Neural cell (in vitro differentiated cells): Measurements from ENCODE around the gene ALDH3B2. TPM values are rescaled to one million over a fixed set of nuclear protein-coding genes. Genes with fewer than 3 reads are reported as not detected.

Experiments
- H2AFZ ChIP-seq: fragments of 200-600, 300-800 bp; sonication (generic), shearing (Covaris generic); 2 replicates; pipeline ENCODE4 v1.6.0; 2014; ENCODE audit warnings: low read depth, mild to moderate bottlenecking, antibody characterized with exemption, low read length, moderate library complexity
- H3F3A ChIP-seq: fragments of 200-600 bp; shearing (Covaris generic); 2 replicates; pipeline ENCODE4 v1.6.1; 2016; ENCODE audit warnings: mild to moderate bottlenecking, moderate library complexity, mixed read lengths, antibody characterized with exemption, low read length; ENCODE audit not compliant: insufficient read depth, poor library complexity, severe bottlenecking
- H3K27ac ChIP-seq: fragments of 200-600, 300-800 bp; sonication (generic), shearing (Covaris generic); 2 replicates; pipeline ENCODE4 v1.5.1; 2014; ENCODE audit warnings: mild to moderate bottlenecking, low read length, moderate library complexity
- H3K27me3 ChIP-seq: fragments of 300-800, 200-600 bp; sonication (generic), shearing (Covaris generic); 2 replicates; pipeline ENCODE4 v1.6.0; 2014; ENCODE audit warnings: mild to moderate bottlenecking, low read depth, low read length, moderate library complexity; ENCODE audit not compliant: insufficient read depth
- H3K36me3 ChIP-seq: fragments of 300-800, 200-600 bp; sonication (generic), shearing (Covaris generic); 2 replicates; pipeline ENCODE4 v1.5.1; 2014; ENCODE audit warnings: mild to moderate bottlenecking, antibody characterized with exemption, low read length, moderate library complexity; ENCODE audit not compliant: insufficient read depth
- H3K4me2 ChIP-seq: fragments of 300-800, 200-600 bp; sonication (generic), shearing (Covaris generic); 2 replicates; pipeline ENCODE4 v1.6.0; 2014; ENCODE audit warnings: mild to moderate bottlenecking, low read length
- H3K4me3 ChIP-seq: fragments of 300-800, 200-600 bp; sonication (generic), shearing (Covaris generic); 2 replicates; pipeline ENCODE4 v1.5.1; 2014; ENCODE audit warnings: mild to moderate bottlenecking, low read length, moderate library complexity
- H3K79me2 ChIP-seq: fragments of 200-600 bp; shearing (Covaris generic); replicated peaks from 2 replicates; pipeline ENCODE4 v1.6.0; 2014; ENCODE audit warnings: mild to moderate bottlenecking, low read length, moderate library complexity; ENCODE audit not compliant: insufficient read depth
- H3K9ac ChIP-seq: fragments of 300-800, 200-600 bp; sonication (generic), shearing (Covaris generic); 2 replicates; pipeline ENCODE4 v1.6.1; 2016; ENCODE audit warnings: mild to moderate bottlenecking, low read length, mixed read lengths
- H3K9me2 ChIP-seq: fragments of 200-600 bp; shearing (Covaris generic); 2 replicates; pipeline ENCODE4 v1.6.1; 2016; ENCODE audit warnings: mild to moderate bottlenecking, low read length, mixed read lengths; ENCODE audit not compliant: insufficient read depth
- H3K9me3 ChIP-seq: fragments of 200-600, 300-800 bp; sonication (generic), shearing (Covaris generic); 2 replicates; pipeline ENCODE4 v1.6.1; 2016; ENCODE audit warnings: mild to moderate bottlenecking, mixed run types, low read length, moderate library complexity, mixed read lengths
- H4K20me1 ChIP-seq: fragments of 200-600 bp; shearing (Covaris generic); 2 replicates; pipeline ENCODE4 v1.6.1; 2016; ENCODE audit warnings: mild to moderate bottlenecking, mixed run types; ENCODE audit not compliant: insufficient read depth
- EP300 ChIP-seq: fragments of 450-650 bp; conservative IDR thresholded peaks from 2 replicates; pipeline ENCODE4 v1.6.1; 2014; ENCODE audit warnings: antibody characterized with exemption, mild to moderate bottlenecking, moderate library complexity; ENCODE audit not compliant: poor library complexity, severe bottlenecking
- EZH2 ChIP-seq: fragments of 200-600, 300-800 bp; shearing (Covaris generic), sonication (generic); IDR thresholded peaks from 2 replicates; pipeline ENCODE4 v1.6.1; 2014; ENCODE audit warnings: antibody characterized with exemption, low read length, borderline replicate concordance, mild to moderate bottlenecking; ENCODE audit not compliant: insufficient read depth, poor library complexity, severe bottlenecking
- MXI1 ChIP-seq: fragments of 450-650 bp; conservative IDR thresholded peaks from 2 replicates; pipeline ENCODE4 v1.6.1; 2014; ENCODE audit warnings: antibody characterized with exemption, mild to moderate bottlenecking; ENCODE audit not compliant: poor library complexity, severe bottlenecking
- POLR2AphosphoS5 ChIP-seq: IDR thresholded peaks from 2 replicates; pipeline ENCODE4 v1.6.1; 2012
- RAD21 ChIP-seq: fragments of 450-650 bp; conservative IDR thresholded peaks from 2 replicates; pipeline ENCODE4 v1.6.1; 2014; ENCODE audit warnings: antibody characterized with exemption, mild to moderate bottlenecking, moderate library complexity
- SMC3 ChIP-seq: fragments of 450-650 bp; conservative IDR thresholded peaks from 2 replicates; pipeline ENCODE4 v1.6.1; 2014; ENCODE audit warnings: antibody characterized with exemption, mild to moderate bottlenecking, moderate library complexity; ENCODE audit not compliant: poor library complexity
- TAF1 ChIP-seq: IDR thresholded peaks from 2 replicates; pipeline ENCODE4 v1.6.1; 2012; ENCODE audit warnings: low read depth
- polyA plus RNA-seq: library from polyadenylated mRNA; depleted of rRNA; stranded (reverse); fragments of >200 nt; gene quantifications from 2 replicates; pipeline ENCODE4 v1.2.3, GENCODE V29; 2014
- TF ChIP-seq, protein P1 (sequence below): IDR thresholded peaks from 2 replicates; pipeline ENCODE4 v1.6.1; 2012; ENCODE audit warnings: borderline replicate concordance
- TF ChIP-seq, protein P2 (sequence below): fragments of 450-650 bp; IDR thresholded peaks from 2 replicates; pipeline ENCODE4 v1.5.1; 2014; ENCODE audit warnings: antibody characterized with exemption, mild to moderate bottlenecking, moderate library complexity; ENCODE audit not compliant: poor library complexity, severe bottlenecking

The ALDH3B2 gene
- polyA plus RNA-seq, 1 donor from 2014 or later = not detected

DNA sequence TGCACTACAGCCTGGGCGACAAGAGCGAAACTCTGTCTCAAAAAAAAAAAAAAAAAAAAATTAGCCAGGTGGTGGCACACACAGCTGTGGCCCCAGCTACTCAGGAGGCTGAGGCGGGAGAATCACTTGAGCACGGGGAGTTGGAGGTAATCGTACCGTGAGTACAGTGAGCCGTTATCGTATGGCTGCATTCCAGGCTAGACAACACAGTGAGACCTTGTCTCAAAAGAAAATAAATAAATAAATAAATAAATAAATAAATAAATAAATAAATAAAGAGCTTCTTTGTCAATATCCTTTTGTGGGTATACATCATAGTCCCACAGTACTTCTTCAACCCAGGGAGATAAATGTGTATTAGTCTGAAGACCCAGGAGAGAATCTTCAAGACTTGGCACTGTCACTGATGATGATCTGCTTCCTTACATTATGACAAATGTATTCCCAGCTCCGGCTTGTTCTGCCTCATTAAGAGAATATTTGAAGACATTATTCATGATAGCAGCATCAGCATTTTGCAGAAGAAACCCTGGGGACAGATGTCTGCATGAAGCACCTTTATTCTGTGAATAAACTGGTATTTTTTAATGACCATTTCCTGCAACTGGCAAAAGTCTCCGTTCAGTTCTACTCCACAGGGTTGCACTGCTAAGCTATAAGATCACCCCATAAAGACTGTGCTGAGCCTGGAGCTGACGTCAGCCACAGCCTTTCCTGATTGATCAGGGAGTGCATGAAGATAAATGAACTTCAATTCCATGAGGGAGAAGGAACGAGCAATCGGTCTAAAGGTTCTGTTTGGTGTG lies 22.2 kb downstream of the ALDH3B2 start:
- peak overlapping the region; percentile 9 for H2AFZ ChIP-seq
- H3K9me3 ChIP-seq = no peaks in the 10 kb centered on the region
- H3K79me2 ChIP-seq = no peaks in the 10 kb centered on the region
- TF ChIP-seq, protein P1, sequence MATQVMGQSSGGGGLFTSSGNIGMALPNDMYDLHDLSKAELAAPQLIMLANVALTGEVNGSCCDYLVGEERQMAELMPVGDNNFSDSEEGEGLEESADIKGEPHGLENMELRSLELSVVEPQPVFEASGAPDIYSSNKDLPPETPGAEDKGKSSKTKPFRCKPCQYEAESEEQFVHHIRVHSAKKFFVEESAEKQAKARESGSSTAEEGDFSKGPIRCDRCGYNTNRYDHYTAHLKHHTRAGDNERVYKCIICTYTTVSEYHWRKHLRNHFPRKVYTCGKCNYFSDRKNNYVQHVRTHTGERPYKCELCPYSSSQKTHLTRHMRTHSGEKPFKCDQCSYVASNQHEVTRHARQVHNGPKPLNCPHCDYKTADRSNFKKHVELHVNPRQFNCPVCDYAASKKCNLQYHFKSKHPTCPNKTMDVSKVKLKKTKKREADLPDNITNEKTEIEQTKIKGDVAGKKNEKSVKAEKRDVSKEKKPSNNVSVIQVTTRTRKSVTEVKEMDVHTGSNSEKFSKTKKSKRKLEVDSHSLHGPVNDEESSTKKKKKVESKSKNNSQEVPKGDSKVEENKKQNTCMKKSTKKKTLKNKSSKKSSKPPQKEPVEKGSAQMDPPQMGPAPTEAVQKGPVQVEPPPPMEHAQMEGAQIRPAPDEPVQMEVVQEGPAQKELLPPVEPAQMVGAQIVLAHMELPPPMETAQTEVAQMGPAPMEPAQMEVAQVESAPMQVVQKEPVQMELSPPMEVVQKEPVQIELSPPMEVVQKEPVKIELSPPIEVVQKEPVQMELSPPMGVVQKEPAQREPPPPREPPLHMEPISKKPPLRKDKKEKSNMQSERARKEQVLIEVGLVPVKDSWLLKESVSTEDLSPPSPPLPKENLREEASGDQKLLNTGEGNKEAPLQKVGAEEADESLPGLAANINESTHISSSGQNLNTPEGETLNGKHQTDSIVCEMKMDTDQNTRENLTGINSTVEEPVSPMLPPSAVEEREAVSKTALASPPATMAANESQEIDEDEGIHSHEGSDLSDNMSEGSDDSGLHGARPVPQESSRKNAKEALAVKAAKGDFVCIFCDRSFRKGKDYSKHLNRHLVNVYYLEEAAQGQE = no peak
- TF ChIP-seq EP300 (no peak), RAD21 (no peak), SMC3 (no peak), POLR2AphosphoS5 (peak; percentile 5), MXI1 (no peak), EZH2 (no peak), TAF1 (no peak)
- TF ChIP-seq, protein P2, sequence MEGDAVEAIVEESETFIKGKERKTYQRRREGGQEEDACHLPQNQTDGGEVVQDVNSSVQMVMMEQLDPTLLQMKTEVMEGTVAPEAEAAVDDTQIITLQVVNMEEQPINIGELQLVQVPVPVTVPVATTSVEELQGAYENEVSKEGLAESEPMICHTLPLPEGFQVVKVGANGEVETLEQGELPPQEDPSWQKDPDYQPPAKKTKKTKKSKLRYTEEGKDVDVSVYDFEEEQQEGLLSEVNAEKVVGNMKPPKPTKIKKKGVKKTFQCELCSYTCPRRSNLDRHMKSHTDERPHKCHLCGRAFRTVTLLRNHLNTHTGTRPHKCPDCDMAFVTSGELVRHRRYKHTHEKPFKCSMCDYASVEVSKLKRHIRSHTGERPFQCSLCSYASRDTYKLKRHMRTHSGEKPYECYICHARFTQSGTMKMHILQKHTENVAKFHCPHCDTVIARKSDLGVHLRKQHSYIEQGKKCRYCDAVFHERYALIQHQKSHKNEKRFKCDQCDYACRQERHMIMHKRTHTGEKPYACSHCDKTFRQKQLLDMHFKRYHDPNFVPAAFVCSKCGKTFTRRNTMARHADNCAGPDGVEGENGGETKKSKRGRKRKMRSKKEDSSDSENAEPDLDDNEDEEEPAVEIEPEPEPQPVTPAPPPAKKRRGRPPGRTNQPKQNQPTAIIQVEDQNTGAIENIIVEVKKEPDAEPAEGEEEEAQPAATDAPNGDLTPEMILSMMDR = no peak
- peak overlapping the region; percentile 52 for H3K27ac ChIP-seq
- peak overlapping the region; percentile 31 for H3K9ac ChIP-seq
- H3K4me3 ChIP-seq = peak overlapping the region; percentile 30
- peak overlapping the region; percentile 30 for H3K4me2 ChIP-seq
- H3K36me3 ChIP-seq = no peaks in the 10 kb centered on the region
- H3F3A ChIP-seq = no peaks in the 10 kb centered on the region
- no peaks in the 10 kb centered on the region for H3K27me3 ChIP-seq
- no peaks in the 10 kb centered on the region for H3K9me2 ChIP-seq
- H4K20me1 ChIP-seq = no peaks in the 10 kb centered on the region

GRCh38 chr11:67649634-67650510 lies 24.6 kb downstream of the ALDH3B2 start:
- no peaks in the 10 kb centered on the region for H3K27me3 ChIP-seq
- no peak overlapping the region for H3K4me3 ChIP-seq
- H3K4me2 ChIP-seq = no peak overlapping the region
- H3F3A ChIP-seq = no peaks in the 10 kb centered on the region
- no peaks in the 10 kb centered on the region for H3K9me2 ChIP-seq
- H3K36me3 ChIP-seq = no peaks in the 10 kb centered on the region
- H3K27ac ChIP-seq = no peak overlapping the region
- H3K9me3 ChIP-seq = no peaks in the 10 kb centered on the region
- no peak overlapping the region for H3K9ac ChIP-seq
- no peak overlapping the region for H2AFZ ChIP-seq
- H3K79me2 ChIP-seq = no peaks in the 10 kb centered on the region
- TF ChIP-seq, protein P2 = no peak
- TF ChIP-seq MXI1 (no peak), SMC3 (no peak), TAF1 (no peak), POLR2AphosphoS5 (no peak), EZH2 (no peak), RAD21 (no peak), EP300 (no peak)
- TF ChIP-seq, protein P1 = no peak
- H4K20me1 ChIP-seq = no peaks in the 10 kb centered on the region
